Testis (tissue), 2 donors: ENCODE results near the gene MALL.

Source experiments
- POLR2A ChIP-seq: fragments of 450-650 bp; IDR thresholded peaks from one replicate; pipeline ENCODE4 v1.6.1; 2017; ENCODE audit warnings: antibody characterized with exemption, mild to moderate bottlenecking, moderate library complexity
- TF ChIP-seq, protein P1 (sequence below), 3 experiments: fragments of 450-650 bp in 2 of 3; fragments of 200-600 bp in 1 of 3; sonication (generic) in 1 of 3; IDR thresholded peaks; one replicate each; pipeline ENCODE4 v1.5.1; 2016 to 2019; ENCODE audit warnings: antibody characterized with exemption in 3 of 3, mild to moderate bottlenecking in 2 of 3, moderate library complexity in 1 of 3

DNA sequence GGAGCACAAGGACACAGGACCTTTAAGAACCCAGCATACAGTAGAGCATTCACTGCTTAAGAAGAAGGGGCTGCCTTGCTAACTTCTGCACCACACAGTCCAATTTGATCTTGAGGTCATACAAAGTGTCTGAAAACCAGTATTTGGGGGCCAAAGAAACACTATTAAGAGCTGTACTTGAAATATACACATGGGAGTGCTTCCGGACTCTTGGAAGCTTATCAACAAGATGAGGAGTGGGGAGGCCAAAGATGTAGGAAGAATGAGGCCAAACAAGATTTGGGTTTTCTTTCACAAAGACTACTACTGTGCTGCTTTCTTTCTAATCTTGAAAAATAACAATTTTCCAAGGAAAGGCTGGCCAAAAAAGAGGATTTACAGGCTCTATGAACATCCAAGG lies 24.8 kb upstream of the MALL start:
- TF ChIP-seq, protein P1, sequence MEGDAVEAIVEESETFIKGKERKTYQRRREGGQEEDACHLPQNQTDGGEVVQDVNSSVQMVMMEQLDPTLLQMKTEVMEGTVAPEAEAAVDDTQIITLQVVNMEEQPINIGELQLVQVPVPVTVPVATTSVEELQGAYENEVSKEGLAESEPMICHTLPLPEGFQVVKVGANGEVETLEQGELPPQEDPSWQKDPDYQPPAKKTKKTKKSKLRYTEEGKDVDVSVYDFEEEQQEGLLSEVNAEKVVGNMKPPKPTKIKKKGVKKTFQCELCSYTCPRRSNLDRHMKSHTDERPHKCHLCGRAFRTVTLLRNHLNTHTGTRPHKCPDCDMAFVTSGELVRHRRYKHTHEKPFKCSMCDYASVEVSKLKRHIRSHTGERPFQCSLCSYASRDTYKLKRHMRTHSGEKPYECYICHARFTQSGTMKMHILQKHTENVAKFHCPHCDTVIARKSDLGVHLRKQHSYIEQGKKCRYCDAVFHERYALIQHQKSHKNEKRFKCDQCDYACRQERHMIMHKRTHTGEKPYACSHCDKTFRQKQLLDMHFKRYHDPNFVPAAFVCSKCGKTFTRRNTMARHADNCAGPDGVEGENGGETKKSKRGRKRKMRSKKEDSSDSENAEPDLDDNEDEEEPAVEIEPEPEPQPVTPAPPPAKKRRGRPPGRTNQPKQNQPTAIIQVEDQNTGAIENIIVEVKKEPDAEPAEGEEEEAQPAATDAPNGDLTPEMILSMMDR (IDR thresholded peaks at IDR 0.05) = no peak
- TF ChIP-seq POLR2A = no peak
